Activated naive CD4-positive, alpha-beta T cell treated with anti-CD3 and anti-CD28 coated beads, Interleukin-2, amount 50 U/mL, for 72 hours (primary cell): Measurements from ENCODE around the gene TSKU. TPM values are rescaled to one million over a fixed set of nuclear protein-coding genes. Genes with fewer than 3 reads are reported as not detected.
"Not testable (repeated sequence)": the region's sequence is repeated elsewhere in the genome, so short reads cannot be mapped to it uniquely, and the experiment has no call there.

Experiments used
- ATAC-seq, 2 donors: fragments of 150-1000 bp; cut with Tn5 transposase; 2 replicates each; pipeline ENCODE4 v1.10.0; 2021; ENCODE audit warnings: mild to moderate bottlenecking in 2 of 2, moderate library complexity in 2 of 2
- DNase-seq, 2 donors: peaks; one replicate each; pipeline ENCODE4 v3.0.0; 2021 to 2022; ENCODE audit warnings: low spot score in 2 of 2
- H3K27ac Mint-ChIP-seq, 2 donors: one replicate each; pipeline ENCODE4 v1.8.0; 2022; ENCODE audit warnings: mild to moderate bottlenecking in 2 of 2, mixed read lengths in 2 of 2
- H3K36me3 Mint-ChIP-seq, 2 donors: one replicate each; pipeline ENCODE4 v1.8.0; 2022; ENCODE audit warnings: mixed read lengths in 2 of 2
- H3K9me3 Mint-ChIP-seq, 2 donors: one replicate each; pipeline ENCODE4 v1.8.0; 2022; ENCODE audit warnings: mixed read lengths in 2 of 2
- total RNA-seq, 2 donors: library from RNA; stranded (reverse); gene quantifications; one replicate each; pipeline ENCODE4 v1.2.3, GENCODE V29; 2022

The TSKU gene
- total RNA-seq, 2 donors from 2014 or later, result 17.3 TPM; not detected in 1

GRCh38 chr11:76801225-76801624 is 18.1 kb downstream of the TSKU start:
- Mint-ChIP-seq H3K36me3 (no peaks in the 10 kb centered on the region), H3K9me3 (no peaks in the 10 kb centered on the region), H3K27ac (no peak overlapping the region)
- DNase-seq (no peak), ATAC-seq (no peak)

- no peak for ATAC-seq
Measured at GRCh38 chr11:76801736-76802135, 18.6 kb downstream of the TSKU start.

GRCh38 chr11:76802151-76802550 is 19.0 kb downstream of the TSKU start:
- H3K36me3 Mint-ChIP-seq, result no peaks in the 10 kb centered on the region
- H3K9me3 Mint-ChIP-seq, result no peaks in the 10 kb centered on the region
- no peak for ATAC-seq

More at GRCh38 chr11:76801736-76802135, 18.6 kb downstream of the TSKU start:
- Mint-ChIP-seq H3K9me3 (no peaks in the 10 kb centered on the region), H3K27ac (no peak overlapping the region), H3K36me3 (no peaks in the 10 kb centered on the region)
- no peak for DNase-seq

GRCh38 chr11:76802621-76803020 is 19.5 kb downstream of the TSKU start:
- Mint-ChIP-seq H3K27ac (no peak overlapping the region), H3K36me3 (no peaks in the 10 kb centered on the region), H3K9me3 (no peaks in the 10 kb centered on the region)
- no peak for DNase-seq
- ATAC-seq, result no peak

More at GRCh38 chr11:76802151-76802550, 19.0 kb downstream of the TSKU start:
- no peak for DNase-seq
- no peak overlapping the region for H3K27ac Mint-ChIP-seq

- DNase-seq (no peak), ATAC-seq (no peak)
- Mint-ChIP-seq H3K27ac (no peak overlapping the region), H3K9me3 (no peaks in the 10 kb centered on the region), H3K36me3 (no peaks in the 10 kb centered on the region)
Measured at GRCh38 chr11:76803023-76803422, 19.9 kb downstream of the TSKU start.

GRCh38 chr11:76803811-76804600 is 20.9 kb downstream of the TSKU start:
- no peaks in the 10 kb centered on the region for H3K9me3 Mint-ChIP-seq
- ATAC-seq (peak; percentile 69 to 84), DNase-seq (peak in 1 of 2 donors; percentile 77)
- H3K27ac Mint-ChIP-seq, result no peak overlapping the region
- H3K36me3 Mint-ChIP-seq, result no peaks in the 10 kb centered on the region

GRCh38 chr11:76805206-76805913 is 22.2 kb downstream of the TSKU start:
- no peak overlapping the region for H3K27ac Mint-ChIP-seq
- H3K9me3 Mint-ChIP-seq, result no peaks in the 10 kb centered on the region
- ATAC-seq (peak; percentile 51 to 58), DNase-seq (peak in 1 of 2 donors; percentile 35)
- H3K36me3 Mint-ChIP-seq, result no peaks in the 10 kb centered on the region

- H3K36me3 Mint-ChIP-seq, result no peaks in the 10 kb centered on the region
- no peak for ATAC-seq
- no peak for DNase-seq
- H3K27ac Mint-ChIP-seq, result no peak overlapping the region
- no peaks in the 10 kb centered on the region for H3K9me3 Mint-ChIP-seq
Measured at GRCh38 chr11:76806131-76806530, 23.0 kb downstream of the TSKU start.

- Mint-ChIP-seq H3K27ac (no peak overlapping the region), H3K9me3 (no peaks in the 10 kb centered on the region), H3K36me3 (no peaks in the 10 kb centered on the region)
- ATAC-seq (no peak), DNase-seq (no peak)
Measured at GRCh38 chr11:76806608-76807205, 23.6 kb downstream of the TSKU start.

GRCh38 chr11:76807206-76807875 is 24.2 kb downstream of the TSKU start:
- no peak overlapping the region for H3K27ac Mint-ChIP-seq
- no peaks in the 10 kb centered on the region for H3K9me3 Mint-ChIP-seq
- DNase-seq, result peak in 1 of 2 donors; percentile 81
- ATAC-seq, result peak; percentile 39 to 57
- H3K36me3 Mint-ChIP-seq, result no peaks in the 10 kb centered on the region

- DNase-seq (no peak), ATAC-seq (no peak)
- H3K36me3 Mint-ChIP-seq, result no peaks in the 10 kb centered on the region
- H3K27ac Mint-ChIP-seq, result peak overlapping the region in 1 of 2 donors; percentile 81
- H3K9me3 Mint-ChIP-seq, result no peaks in the 10 kb centered on the region
Measured at GRCh38 chr11:76808171-76808570, 25.0 kb downstream of the TSKU start.

GRCh38 chr11:76808996-76809395 is 25.8 kb downstream of the TSKU start:
- no peak for DNase-seq

GRCh38 chr11:76810151-76810853 is 27.1 kb downstream of the TSKU start:
- H3K36me3 Mint-ChIP-seq, result peaks cover 1 to 3% of the 10 kb centered on the region in 2 donors
- peak overlapping the region; percentile 58 to 60 for H3K27ac Mint-ChIP-seq
- ATAC-seq, result peak; percentile 53 to 67
- H3K9me3 Mint-ChIP-seq, result no peaks in the 10 kb centered on the region
- peak in 1 of 2 donors; percentile 65 for DNase-seq

More at GRCh38 chr11:76808996-76809395, 25.8 kb downstream of the TSKU start:
- H3K36me3 Mint-ChIP-seq, result no peaks in the 10 kb centered on the region
- no peaks in the 10 kb centered on the region for H3K9me3 Mint-ChIP-seq
- ATAC-seq, result no peak
- no peak overlapping the region for H3K27ac Mint-ChIP-seq

GRCh38 chr11:76811259-76811658 is 28.1 kb downstream of the TSKU start:
- no peak for ATAC-seq
- Mint-ChIP-seq H3K36me3 (peaks cover 11 to 12% of the 10 kb centered on the region in 2 donors), H3K27ac (no peak overlapping the region), H3K9me3 (peaks cover 6% of the 10 kb centered on the region in 2 donors)
- DNase-seq, result no peak

GRCh38 chr11:76814414-76814813 is 31.3 kb downstream of the TSKU start:
- DNase-seq (no peak), ATAC-seq (no peak)
- Mint-ChIP-seq H3K36me3 (peaks cover 22 to 23% of the 10 kb centered on the region in 2 donors), H3K27ac (no peak overlapping the region), H3K9me3 (peaks cover 14 to 18% of the 10 kb centered on the region in 2 donors)

GRCh38 chr11:76815678-76816077 is 32.5 kb downstream of the TSKU start:
- DNase-seq, H3K27ac Mint-ChIP-seq, ATAC-seq: not testable (repeated sequence)
- H3K9me3 Mint-ChIP-seq, result peaks cover 14 to 20% of the 10 kb centered on the region in 2 donors
- H3K36me3 Mint-ChIP-seq, result peaks cover 23 to 24% of the 10 kb centered on the region in 2 donors
